ENCODE results near the gene OGDH.
"Not testable (repeated sequence)": the region's sequence is repeated elsewhere in the genome, so short reads cannot be mapped to it uniquely, and the experiment has no call there.

OGDH gene

DNA sequence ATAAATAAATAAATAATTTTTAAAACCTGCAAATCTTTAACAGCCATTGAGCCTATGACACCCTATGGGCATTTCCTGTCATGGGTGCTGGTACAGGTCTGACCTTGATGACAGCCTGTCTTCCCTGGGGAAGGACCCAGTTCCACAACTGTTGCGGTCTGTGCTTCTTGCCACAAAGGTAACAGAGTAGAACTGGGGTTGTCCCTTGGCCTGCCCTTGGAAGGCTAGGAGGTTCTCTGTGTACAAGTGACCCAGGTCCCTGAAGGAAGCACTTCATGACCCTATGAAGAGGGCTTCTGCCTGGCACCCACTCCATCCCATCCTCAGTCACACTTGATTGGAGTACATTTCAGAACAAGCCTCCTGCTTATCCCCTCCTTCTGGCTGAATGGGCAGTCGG lies 66.9 kb downstream of the OGDH start:
- no peak for DNase-seq (ENCODE audit: low spot score)

DNA sequence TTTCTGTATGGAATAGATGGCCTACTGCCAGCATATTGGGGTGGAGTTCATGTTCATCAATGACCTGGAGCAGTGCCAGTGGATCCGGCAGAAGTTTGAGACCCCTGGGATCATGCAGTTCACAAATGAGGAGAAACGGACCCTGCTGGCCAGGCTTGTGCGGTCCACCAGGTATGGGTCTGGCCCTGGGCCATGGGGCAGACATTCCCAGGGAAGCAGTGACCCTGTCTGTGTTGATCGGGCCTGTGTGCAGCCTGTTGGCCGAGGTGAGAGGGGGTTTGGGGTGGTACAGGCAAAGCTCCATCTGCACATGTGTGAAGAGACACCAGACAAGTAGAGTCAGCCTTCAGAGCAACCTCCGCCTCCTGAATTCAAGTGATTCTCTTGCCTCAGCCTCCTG lies 67.3 kb downstream of the OGDH start:
- DNase-seq (ENCODE audit: low spot score): no peak

- DNase-seq (ENCODE audit: low spot score): no peak
Measured at GRCh38 chr7:44674381-44674780, 68.0 kb downstream of the OGDH start.

GRCh38 chr7:44676776-44677175 lies 70.3 kb downstream of the OGDH start:
- DNase-seq (ENCODE audit: low spot score): no peak

DNA sequence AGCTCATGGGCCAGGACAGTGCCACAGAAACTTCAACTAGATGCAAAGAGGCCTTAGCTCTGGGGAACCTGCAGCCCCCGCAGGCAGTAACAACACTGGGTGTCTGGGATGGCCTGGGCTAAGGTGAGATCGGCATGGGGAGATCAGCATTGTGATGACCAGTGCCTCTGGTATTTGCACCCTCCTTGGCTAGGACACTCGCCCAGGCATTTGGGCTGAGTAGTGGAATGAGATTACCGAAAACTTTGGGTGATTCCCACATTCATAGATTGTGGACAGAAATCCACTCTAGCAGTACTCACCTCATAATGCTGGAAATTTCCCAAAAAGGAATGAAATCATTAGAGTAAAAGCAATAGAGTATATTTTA lies 71.7 kb downstream of the OGDH start:
- no peak for DNase-seq (ENCODE audit: low spot score)

GRCh38 chr7:44678471-44679179 lies 72.2 kb downstream of the OGDH start:
- no peak for DNase-seq (ENCODE audit: low spot score)

DNA sequence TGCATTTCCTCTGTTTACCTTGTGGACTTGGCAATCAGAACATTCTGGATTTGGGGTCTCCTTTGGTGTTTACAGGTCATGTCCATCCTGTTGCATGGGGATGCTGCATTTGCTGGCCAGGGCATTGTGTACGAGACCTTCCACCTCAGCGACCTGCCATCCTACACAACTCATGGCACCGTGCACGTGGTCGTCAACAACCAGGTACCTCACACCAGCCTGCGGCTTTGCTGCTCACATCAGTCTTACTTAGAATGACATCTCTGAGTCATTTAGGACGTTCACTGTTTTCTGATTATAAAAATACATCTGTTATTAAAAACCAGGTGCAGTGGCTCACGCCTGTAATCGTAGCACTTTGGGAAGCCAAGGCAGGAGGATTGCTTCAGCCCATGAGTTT lies 75.2 kb downstream of the OGDH start:
- DNase-seq (ENCODE audit: low spot score): no peak

GRCh38 chr7:44685723-44686122 lies 79.3 kb downstream of the OGDH start:
- DNase-seq (ENCODE audit: low spot score): no peak

DNA sequence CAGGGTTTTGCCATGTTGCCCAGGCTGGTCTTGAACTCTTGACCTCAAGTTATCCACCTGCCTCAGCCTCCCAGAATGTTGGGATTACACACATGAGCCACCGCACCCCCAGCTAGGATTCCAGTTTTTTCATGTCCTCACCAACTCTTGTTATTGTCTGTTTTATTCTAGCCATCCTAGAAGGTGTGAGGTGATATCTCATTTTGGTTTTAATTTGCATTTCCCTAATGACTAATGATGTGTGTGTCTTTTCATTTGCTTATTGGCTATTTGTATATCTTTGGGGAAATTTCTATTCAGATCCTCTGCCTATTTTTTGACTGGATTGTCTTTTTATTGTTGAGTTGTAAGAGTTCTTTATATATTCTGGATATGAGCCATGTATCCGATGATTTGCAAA lies 83.0 kb downstream of the OGDH start:
- DNase-seq (ENCODE audit: low spot score): no peak

- DNase-seq (ENCODE audit: low spot score): no peak
Measured at GRCh38 chr7:44693641-44694313, 87.3 kb downstream of the OGDH start.

DNA sequence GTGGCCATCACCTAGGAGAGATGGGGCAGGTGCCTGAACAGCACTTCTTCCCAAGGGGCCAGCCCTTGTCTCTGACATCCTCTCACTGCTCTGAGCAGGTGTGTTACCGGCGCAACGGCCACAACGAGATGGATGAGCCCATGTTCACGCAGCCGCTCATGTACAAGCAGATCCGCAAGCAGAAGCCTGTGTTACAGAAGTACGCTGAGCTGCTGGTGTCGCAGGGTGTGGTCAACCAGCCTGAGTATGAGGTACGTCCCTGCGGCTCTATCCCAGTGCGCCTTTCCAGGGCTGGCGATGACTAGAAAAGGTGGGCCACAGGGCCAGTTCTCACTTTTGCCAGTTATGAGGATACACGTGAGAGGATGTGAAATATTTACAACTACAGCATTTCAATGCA lies 87.9 kb downstream of the OGDH start:
- no peak for DNase-seq (ENCODE audit: low spot score)

- no peak for DNase-seq (ENCODE audit: low spot score)
Measured at GRCh38 chr7:44694766-44695165, 88.3 kb downstream of the OGDH start.

DNA sequence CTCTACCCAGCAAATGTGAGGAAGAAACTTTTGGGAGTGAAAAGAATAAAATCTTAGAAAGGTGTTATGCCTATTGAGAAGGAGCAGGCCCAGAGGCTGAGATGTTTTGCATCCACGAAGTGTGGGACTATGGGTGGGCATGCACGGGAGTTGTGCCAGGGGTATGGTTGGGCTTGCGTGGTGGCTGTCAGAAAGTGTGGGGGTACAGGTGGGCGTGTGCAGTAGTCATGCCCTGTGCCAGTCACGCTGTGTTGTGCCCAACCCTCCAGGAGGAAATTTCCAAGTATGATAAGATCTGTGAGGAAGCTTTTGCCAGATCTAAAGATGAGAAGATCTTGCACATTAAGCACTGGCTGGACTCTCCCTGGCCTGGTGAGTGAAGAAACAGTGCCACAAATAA lies 89.3 kb downstream of the OGDH start:
- DNase-seq (ENCODE audit: low spot score): no peak

DNA sequence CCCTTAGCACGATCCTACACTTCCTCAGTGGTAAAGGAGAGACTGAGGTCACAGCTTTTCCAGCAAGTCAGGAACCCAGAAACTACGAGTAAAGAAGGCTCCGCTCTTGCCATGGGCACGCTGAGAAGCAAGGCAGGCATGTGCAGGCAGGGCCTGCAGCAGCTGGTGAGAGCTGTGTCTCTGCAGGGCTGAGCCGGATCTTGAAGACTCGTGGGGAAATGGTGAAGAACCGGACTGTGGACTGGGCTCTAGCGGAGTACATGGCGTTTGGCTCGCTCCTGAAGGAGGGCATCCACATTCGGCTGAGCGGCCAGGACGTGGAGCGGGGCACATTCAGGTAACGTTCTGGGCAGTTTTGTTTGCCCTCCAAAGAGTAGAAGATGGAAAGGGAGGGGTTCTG lies 90.3 kb downstream of the OGDH start:
- DNase-seq (ENCODE audit: low spot score): no peak

GRCh38 chr7:44697136-44698045 lies 91.0 kb downstream of the OGDH start:
- DNase-seq (ENCODE audit: low spot score): no peak

- no peak for DNase-seq (ENCODE audit: low spot score)
Measured at GRCh38 chr7:44698046-44698580, 91.7 kb downstream of the OGDH start.

DNA sequence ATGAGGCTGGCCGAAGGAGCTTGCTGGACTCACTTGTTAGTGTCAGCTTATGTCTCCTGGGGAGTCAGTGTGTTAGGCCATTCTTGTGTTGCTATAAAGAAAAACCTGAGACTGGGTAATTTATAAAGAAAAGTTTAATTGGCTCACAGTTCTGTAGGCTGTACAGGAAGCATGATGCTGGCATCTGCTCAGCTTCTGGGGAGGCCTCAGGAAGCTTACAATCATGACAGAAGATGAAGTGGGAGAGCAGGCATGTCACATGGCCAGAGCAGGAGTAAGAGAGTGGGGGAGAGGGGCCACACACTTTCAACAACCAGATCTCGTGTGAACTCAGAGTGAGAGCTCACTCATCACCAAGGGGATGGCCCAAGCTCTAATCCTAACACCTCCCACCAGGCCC lies 93.2 kb downstream of the OGDH start:
- DNase-seq (ENCODE audit: low spot score): not testable (repeated sequence)

DNA sequence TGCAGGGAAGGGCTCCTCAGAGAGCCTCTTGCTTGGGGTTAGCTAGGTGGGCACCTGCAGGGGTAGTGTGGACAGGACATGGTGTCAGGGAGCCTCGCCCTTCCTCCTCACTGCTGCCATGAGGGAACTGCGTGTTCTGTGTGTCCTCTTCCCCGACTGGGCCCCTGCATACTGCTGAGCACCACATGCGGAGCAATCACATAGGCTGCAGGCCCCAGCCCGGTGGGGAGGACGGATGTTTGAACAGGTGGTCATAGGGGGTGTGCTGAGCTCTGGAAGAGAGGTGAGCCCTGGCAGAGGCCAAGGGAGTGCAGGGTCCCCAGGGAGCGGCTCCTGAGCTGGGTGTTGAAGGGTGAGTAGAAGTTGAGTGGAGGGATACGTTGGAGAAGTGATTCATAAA lies 93.9 kb downstream of the OGDH start:
- DNase-seq (ENCODE audit: low spot score): no peak

GRCh38 chr7:44703391-44703790 lies 97.0 kb downstream of the OGDH start:
- not testable (repeated sequence) for DNase-seq (ENCODE audit: low spot score)

GRCh38 chr7:44703921-44704320 lies 97.5 kb downstream of the OGDH start:
- DNase-seq (ENCODE audit: low spot score): no peak

DNA sequence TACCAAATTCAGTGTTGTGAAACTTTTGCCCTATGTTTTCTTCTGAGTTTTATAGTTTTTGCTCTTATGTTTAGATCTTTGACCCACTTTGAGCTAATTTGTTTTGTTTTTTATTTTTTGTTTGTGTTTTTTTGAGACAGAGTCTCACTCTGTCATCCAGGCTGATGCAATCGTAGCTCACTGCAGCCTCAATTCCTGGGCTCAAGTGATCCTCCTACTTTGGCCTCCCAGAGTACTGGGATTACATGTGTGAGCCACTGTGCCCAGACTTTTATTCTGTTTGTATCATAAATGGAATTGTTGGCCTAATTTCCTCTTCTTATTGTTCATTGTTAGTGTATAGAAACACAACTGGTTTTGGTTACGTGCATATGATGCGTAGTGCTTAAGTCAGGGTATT lies 99.0 kb downstream of the OGDH start:
- no peak for DNase-seq (ENCODE audit: low spot score)

DNA sequence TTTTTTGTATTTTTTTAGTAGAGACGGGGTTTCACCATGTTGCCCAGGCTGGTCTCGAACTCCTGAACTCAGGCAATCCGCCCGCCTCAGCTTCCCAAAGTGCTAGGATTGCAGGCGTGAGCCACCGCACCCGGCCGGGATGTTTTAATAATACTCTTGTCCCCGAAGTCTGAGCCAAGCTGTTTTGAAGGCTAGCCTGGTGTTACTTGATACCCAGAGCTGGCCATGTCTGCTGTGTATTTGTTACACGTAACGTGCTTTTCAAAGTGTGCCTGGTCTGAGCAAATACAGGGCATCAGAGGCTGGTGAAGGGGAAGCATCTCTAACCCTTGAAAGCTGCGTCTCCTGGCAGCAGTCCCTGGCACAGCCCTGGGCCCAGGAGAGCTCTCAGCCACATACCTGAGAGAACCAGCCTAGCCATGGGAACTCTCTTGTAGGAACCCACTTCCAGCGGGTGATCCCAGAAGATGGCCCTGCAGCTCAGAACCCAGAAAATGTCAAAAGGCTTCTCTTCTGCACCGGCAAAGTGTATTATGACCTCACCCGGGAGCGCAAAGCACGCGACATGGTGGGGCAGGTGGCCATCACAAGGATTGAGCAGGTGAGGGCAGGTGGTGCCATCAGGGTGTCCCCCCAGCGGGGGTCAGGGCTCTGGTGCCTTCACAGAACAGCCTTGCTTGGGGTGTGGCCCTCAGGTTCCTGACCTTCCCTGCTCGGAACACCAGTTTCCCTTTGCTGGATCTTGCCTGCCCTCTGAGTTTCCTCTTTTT lies 100.5 kb downstream of the OGDH start:
- no peak for DNase-seq (ENCODE audit: low spot score)

All from iPS-NIHi11 (cell line).